Stimulated activated naive CD8-positive, alpha-beta T cell treated with anti-CD3 and anti-CD28 coated beads, Interleukin-15, Interleukin-2, amounts not matched to agents 100 U/mL and 50 U/mL, for 24 hours (primary cell): ENCODE data around the gene RPS14.

Source experiments
- ATAC-seq: fragments of 150-1000 bp; cut with Tn5 transposase; one replicate; pipeline ENCODE4 v1.10.0; 2021
- DNase-seq: peaks from one replicate; pipeline ENCODE4 v3.0.0; 2021

Gene RPS14

DNA sequence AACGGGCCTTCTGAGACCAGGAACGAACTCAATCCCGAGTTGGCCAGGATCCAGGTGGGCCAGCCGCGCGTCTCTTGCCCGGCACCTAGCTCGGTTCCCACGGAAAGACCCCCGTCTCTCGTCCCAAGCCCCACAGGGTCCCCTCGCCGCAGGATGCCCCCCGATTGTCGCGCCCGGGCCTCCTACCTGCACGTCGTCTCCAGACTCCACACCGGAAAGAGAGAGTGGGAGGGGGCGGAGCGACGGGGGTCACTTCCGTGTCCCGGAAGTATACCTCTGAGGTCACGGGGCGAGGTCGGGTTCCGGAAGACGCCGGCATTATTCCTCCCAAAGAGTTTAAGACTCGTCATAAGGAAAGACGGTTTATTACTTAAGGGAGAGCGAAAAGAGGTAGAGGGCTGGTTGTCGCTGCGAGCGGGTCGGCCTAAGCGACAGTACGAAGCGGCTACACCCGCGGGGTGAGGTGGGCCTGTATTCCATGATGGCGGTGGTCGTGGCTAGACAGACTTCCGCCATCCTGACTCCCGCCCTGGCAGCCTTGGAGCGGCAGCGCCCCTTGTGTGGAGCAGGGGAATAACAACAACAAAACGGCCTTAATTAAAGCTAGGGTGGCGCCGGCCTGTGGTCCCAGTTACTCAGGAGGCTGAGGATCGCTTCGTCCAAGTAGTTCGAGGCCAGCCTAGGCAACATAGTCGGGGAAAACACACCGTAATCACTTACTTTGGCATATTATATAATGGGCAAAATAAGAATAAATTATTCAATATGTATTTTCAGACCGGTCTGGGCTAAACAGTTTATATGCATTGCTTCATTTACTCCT lies at the start of gene RPS14:
TSS of gene RPS14 (minus strand) at position 223 of the 823 bp plus-strand sequence. CDS start 2,006 bp downstream, outside the sequence.
- peak; percentile 94 for DNase-seq
- peak; percentile 91 for ATAC-seq

DNA sequence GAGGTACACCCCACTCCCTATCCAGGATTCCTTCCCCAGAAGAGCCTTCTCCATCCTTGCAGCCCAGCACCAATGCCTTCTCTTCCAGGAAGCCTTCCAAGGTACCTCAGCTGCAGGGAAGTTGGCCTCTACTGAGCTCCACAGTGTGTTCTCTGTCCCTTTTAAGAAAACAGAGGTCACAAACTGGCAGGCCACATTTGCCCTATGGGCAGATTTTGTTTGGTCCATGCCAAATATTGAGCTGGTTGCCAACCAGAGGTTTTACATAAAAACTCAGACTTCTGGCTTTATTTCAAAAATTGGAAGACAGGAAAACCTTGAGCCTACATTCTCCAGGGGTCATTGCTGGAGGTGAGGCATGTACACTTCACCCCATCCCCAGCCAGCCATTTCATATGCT lies 49.4 kb upstream of the RPS14 start:
- ATAC-seq, result no peak

GRCh38 chr5:150498501-150498900 lies 49.0 kb upstream of the RPS14 start:
- no peak for ATAC-seq
- DNase-seq, result no peak

More for the DNA sequence above, 49.4 kb upstream of the RPS14 start:
- DNase-seq, result no peak

DNA sequence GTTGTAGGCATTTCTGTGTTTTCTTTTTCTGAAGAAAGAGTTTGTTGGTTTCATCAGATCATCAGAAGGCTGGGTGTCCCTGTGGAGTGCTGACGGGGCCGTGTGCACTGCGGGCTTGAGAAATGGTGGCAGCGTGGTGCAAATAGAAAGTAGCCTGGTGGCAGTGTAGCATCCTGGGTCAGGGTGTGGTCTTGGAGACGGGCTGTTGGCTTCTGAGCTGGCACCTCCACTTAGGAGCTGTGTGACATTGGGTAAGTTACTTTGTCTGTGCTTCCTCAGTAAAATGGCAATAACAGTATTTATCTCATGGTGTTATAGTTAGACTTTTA lies 48.4 kb upstream of the RPS14 start:
- no peak for ATAC-seq
- DNase-seq, result no peak

- DNase-seq (no peak), ATAC-seq (no peak)
Measured at GRCh38 chr5:150497274-150497988, 47.9 kb upstream of the RPS14 start.

DNA sequence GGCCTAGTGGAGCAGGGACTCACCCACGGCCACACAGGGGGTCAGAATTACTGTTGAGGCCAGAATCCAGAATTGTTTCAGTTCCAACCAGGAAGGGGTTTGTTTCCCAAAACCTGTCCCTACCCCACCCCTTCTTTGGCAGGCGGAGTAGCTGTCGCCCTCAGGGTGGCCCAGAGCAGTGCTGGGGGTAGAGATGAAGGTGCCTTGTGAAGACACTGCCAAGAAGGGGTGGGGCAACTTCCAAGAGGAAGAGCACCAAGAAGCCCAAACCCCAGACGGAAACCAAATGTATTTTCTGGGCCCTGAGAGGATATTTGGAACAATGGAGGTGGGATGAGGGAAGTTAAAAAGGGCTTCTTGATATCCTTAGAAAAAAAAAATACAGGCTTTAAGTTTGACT lies 47.0 kb upstream of the RPS14 start:
- ATAC-seq (no peak), DNase-seq (no peak)

DNA sequence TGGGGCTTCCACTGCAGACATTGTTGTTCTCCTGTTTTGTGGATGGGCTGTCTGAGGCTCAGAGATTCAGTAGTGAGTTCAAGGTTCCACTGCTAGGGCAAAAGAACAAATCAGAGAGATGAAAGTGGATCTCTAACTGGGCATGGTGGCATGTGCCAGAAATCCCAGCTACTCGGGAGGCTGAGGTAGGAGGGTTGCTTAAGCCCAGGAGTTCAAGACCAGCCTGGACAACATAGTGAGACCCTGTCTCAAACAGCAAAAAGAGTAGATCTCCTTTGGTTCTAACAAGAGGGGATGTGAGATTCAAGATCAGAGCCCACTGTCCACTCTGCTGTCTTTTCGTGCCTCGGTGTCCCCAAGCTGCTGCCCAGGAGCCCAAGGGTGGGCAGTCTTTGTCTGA lies 46.6 kb upstream of the RPS14 start:
- ATAC-seq (no peak), DNase-seq (no peak)

GRCh38 chr5:150492621-150493020 lies 43.1 kb upstream of the RPS14 start:
- peak; percentile 12 for ATAC-seq
- no peak for DNase-seq

- no peak for ATAC-seq
- DNase-seq, result no peak
Measured at GRCh38 chr5:150491876-150492275, 42.3 kb upstream of the RPS14 start.

DNA sequence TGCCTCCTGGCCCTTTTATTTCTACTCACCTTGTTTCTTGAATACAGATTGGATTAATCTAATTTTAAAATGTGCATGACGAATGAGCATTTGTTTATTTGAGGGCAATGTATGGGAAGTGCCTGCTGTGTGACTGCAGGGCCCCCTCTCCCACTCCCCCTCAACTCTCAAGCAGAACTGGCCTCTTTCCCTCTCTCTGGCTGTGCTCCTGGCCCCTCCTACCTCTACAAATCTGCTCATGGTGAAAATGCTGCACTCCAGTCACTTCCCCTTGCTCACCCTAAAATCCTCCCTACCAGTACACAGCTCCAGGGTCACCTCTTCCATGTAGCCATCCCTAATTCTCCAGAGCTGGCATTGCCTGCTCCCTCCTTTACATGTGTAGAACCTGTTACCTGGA lies 41.2 kb upstream of the RPS14 start:
- DNase-seq, result no peak
- no peak for ATAC-seq

- DNase-seq (no peak), ATAC-seq (no peak)
Measured at GRCh38 chr5:150490296-150490669, 40.7 kb upstream of the RPS14 start.

DNA sequence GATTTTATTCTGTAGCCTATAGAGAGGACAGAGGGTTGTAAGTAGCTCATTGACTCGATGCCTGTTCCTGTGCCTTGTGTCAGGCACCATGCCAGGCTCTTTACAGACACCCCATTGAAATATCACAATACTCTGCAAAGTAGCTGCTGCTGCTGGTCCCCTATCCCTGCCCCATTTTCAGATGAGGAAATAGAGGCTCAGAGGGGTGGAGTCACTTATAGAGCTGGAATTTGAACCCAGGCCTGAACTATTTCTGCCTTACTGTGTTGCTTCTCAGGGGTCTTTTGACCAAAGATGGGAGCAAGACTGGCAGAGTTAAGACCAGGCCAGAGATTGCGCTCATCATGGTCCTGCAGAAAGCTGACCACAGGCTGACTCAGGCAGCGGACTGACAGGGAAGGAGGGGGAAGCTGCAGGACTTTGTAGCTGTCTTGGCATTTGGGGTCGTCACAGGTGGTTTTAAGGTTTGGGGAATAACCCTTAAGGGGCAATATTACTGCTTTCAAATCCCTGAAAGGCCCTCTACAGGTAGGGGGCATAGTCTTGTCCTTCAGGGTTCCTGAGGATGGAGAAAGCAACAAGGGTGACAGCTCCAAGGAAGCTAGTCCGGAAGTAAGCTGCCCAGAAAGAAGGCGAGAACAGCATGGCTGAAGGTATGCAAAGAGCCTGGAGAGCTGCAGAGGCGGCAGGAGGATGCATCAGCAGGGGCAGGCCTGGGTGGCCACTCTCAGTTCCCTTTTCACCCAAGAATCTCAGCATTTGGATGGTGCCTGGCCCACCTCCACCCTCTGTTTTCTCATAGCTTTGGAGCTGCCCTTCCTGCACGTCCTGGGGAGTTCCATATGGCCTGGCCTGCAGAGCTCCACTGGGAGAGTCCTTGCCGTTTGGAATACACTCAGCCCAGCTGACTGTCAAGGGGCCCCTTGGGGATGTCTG lies 40.1 kb upstream of the RPS14 start:
- DNase-seq (no peak), ATAC-seq (no peak)

DNA sequence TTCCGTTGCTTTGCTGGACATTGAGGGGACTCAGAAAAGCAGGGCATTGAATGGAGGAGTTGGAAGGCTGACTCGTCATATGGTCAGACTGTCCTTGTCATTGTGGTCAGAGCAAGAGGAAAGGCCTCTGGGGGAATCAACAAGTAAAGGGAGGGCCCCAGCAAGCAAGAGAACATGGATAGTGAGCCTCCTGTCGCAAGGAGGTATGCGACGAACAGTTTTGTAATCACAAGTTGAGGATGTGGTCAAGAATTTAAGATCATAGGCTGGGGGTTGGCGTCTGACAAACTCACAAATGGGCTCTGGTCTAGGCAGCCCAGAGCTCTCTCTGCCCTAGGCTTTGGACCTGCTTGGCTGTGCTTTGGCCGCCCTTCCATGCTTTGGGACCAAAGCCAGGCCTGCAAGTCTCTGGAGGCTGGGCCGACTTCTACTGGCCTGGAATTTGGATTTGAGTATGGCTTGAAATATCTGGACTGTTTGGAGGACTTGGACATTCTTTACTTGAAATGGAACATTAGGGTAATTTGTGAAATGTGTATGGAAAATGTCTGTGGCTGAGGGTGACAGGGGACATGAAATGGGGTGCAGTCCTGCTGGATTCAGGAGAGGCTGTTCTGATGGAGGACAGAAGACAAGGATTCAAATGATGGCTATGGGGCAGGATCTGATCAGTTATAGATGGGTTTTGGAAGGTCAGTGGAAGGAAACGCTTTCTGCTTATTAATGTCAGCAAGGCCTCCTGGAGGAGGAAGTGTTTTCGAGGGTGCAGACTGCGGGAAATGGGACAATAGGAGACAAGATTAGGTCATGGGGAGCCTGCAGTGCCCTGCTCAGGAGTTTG lies 39.2 kb upstream of the RPS14 start:
- DNase-seq (no peak), ATAC-seq (no peak)

- no peak for ATAC-seq
Measured at GRCh38 chr5:150487199-150488061, 37.9 kb upstream of the RPS14 start.

DNA sequence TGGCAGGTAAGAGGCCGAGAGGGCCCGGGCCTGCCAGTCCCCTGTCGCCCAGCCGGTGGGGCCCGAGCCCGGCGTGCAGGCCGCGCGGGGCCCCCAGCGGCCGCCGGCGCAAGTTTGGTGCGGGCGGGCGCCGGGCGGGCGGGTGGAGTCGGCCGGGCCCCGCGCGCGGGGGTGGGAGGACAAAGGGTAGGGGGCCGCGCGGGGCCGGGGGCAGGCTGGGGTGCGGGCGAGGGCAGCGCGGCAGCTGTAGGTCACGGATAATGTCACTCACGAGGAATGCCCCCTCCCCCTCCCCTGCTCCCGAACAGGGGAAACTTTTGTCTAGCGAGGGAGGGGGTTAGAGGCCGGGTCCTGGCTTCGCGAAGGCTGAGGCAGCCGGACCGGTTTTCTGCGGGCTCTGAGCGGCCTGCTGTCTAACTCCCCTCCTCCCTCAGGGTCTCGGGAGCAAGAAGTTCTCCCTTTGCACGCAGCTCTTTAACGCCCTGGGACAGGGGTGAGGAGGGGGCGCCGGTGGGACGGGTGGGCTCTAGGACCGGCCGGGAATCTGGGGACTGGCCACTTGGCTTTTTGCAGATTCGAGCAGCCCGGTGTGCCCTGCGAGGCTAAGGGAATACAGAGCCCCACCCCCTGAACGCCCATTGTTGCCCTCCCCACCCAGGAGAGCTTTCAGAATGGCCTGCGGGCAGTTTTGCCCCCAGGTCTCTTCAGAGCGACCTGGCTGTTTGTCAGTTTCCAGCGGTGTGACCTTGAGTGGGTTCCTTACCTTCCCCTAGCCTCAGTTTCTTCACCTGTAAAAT lies 37.1 kb upstream of the RPS14 start:
- ATAC-seq (peak; percentile 42), DNase-seq (peak; percentile 62)

More at GRCh38 chr5:150487199-150488061, 37.9 kb upstream of the RPS14 start:
- DNase-seq, result no peak

DNA sequence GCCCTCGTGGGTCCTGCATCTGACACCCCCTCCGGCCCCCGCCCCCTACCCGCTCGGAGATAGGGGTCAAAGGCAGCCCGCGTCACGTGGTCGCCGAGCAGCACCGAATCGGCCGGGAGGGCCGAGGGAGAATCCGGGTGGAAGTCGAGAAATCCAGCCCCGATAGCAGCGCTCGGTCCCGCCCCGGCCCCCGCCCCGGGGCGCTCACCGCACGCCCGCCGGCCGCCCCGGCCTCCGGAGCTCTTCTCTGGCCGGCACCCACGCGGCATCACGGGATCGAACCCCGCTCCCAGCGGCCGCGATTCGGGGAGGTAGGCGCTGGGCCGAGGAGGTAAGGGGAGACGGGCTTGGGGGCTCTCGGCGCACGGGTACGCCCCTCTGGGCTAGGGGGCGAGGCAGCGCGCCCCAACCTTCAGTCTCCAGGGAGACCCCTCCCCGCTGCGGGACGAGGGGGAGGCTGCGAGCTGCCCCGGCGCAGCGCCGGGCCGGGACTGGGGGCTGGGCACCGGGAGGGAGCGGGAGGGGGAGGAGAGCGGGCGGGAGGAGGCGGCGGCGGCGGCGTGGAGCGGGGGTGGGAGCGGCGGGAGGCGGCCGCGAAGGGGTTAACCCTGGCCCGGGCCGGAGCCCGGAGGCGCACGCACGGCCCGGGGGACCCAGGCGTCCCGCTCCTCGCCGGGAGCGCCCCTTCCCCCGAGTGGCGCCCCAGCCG lies 36.3 kb upstream of the RPS14 start:
- ATAC-seq (peak; percentile 37), DNase-seq (peak; percentile 47)

- DNase-seq, result no peak
- no peak for ATAC-seq
Measured at GRCh38 chr5:150484964-150485692, 35.6 kb upstream of the RPS14 start.

DNA sequence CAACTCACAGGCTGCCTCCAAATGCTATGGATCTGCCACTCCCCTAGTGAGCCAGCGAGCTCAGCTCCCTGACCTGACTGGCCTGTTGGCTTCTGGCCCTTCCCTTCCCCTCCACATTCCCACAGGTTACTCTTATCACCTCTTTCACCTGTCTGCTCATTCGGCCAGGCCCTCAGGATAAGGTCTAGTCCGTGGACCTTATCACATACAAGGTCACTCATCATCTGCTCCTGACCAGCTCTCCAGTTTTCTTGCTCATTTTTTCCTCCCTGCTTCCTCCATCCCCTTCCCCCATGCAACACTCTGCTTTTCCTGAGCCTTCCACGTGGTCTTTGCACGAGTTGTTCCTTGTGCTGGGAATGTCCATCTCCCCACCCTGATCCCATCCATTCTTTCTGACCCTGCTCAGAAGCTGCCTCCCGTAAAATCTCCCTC lies 32.5 kb upstream of the RPS14 start:
- no peak for DNase-seq
- no peak for ATAC-seq

DNA sequence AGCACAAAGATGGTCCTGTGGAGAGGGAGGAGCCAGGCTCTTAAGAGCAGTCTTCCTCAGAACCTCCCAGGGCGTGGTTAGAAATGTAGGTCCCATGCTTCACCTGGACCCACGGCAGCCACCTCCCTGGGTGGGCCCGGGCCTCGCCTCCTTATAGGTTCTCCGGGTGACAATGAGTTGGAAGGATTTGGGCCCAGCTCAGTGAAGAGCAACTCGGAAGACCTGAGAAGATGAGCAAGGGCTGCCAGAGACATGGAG lies 32.1 kb upstream of the RPS14 start:
- ATAC-seq (no peak), DNase-seq (no peak)
